Neural cell (in vitro differentiated cells): Measurements from ENCODE around the gene SDK1. TPM values are rescaled to one million over a fixed set of nuclear protein-coding genes. Genes with fewer than 3 reads are reported as not detected.

Experiments
- H2AFZ ChIP-seq: fragments of 200-600, 300-800 bp; sonication (generic), shearing (Covaris generic); 2 replicates; pipeline ENCODE4 v1.6.0; 2014; ENCODE audit warnings: low read depth, mild to moderate bottlenecking, antibody characterized with exemption, low read length, moderate library complexity
- H3F3A ChIP-seq: fragments of 200-600 bp; shearing (Covaris generic); 2 replicates; pipeline ENCODE4 v1.6.1; 2016; ENCODE audit warnings: mild to moderate bottlenecking, moderate library complexity, mixed read lengths, antibody characterized with exemption, low read length; ENCODE audit not compliant: insufficient read depth, poor library complexity, severe bottlenecking
- H3K27ac ChIP-seq: fragments of 200-600, 300-800 bp; sonication (generic), shearing (Covaris generic); 2 replicates; pipeline ENCODE4 v1.5.1; 2014; ENCODE audit warnings: mild to moderate bottlenecking, low read length, moderate library complexity
- H3K27me3 ChIP-seq: fragments of 300-800, 200-600 bp; sonication (generic), shearing (Covaris generic); 2 replicates; pipeline ENCODE4 v1.6.0; 2014; ENCODE audit warnings: mild to moderate bottlenecking, low read depth, low read length, moderate library complexity; ENCODE audit not compliant: insufficient read depth
- H3K36me3 ChIP-seq: fragments of 300-800, 200-600 bp; sonication (generic), shearing (Covaris generic); 2 replicates; pipeline ENCODE4 v1.5.1; 2014; ENCODE audit warnings: mild to moderate bottlenecking, antibody characterized with exemption, low read length, moderate library complexity; ENCODE audit not compliant: insufficient read depth
- H3K4me2 ChIP-seq: fragments of 300-800, 200-600 bp; sonication (generic), shearing (Covaris generic); 2 replicates; pipeline ENCODE4 v1.6.0; 2014; ENCODE audit warnings: mild to moderate bottlenecking, low read length
- H3K4me3 ChIP-seq: fragments of 300-800, 200-600 bp; sonication (generic), shearing (Covaris generic); 2 replicates; pipeline ENCODE4 v1.5.1; 2014; ENCODE audit warnings: mild to moderate bottlenecking, low read length, moderate library complexity
- H3K79me2 ChIP-seq: fragments of 200-600 bp; shearing (Covaris generic); replicated peaks from 2 replicates; pipeline ENCODE4 v1.6.0; 2014; ENCODE audit warnings: mild to moderate bottlenecking, low read length, moderate library complexity; ENCODE audit not compliant: insufficient read depth
- H3K9ac ChIP-seq: fragments of 300-800, 200-600 bp; sonication (generic), shearing (Covaris generic); 2 replicates; pipeline ENCODE4 v1.6.1; 2016; ENCODE audit warnings: mild to moderate bottlenecking, low read length, mixed read lengths
- H3K9me2 ChIP-seq: fragments of 200-600 bp; shearing (Covaris generic); 2 replicates; pipeline ENCODE4 v1.6.1; 2016; ENCODE audit warnings: mild to moderate bottlenecking, low read length, mixed read lengths; ENCODE audit not compliant: insufficient read depth
- H3K9me3 ChIP-seq: fragments of 200-600, 300-800 bp; sonication (generic), shearing (Covaris generic); 2 replicates; pipeline ENCODE4 v1.6.1; 2016; ENCODE audit warnings: mild to moderate bottlenecking, mixed run types, low read length, moderate library complexity, mixed read lengths
- H4K20me1 ChIP-seq: fragments of 200-600 bp; shearing (Covaris generic); 2 replicates; pipeline ENCODE4 v1.6.1; 2016; ENCODE audit warnings: mild to moderate bottlenecking, mixed run types; ENCODE audit not compliant: insufficient read depth
- CTCF ChIP-seq: fragments of 450-650 bp; IDR thresholded peaks from 2 replicates; pipeline ENCODE4 v1.5.1; 2014; ENCODE audit warnings: antibody characterized with exemption, mild to moderate bottlenecking, moderate library complexity; ENCODE audit not compliant: poor library complexity, severe bottlenecking
- EP300 ChIP-seq: fragments of 450-650 bp; conservative IDR thresholded peaks from 2 replicates; pipeline ENCODE4 v1.6.1; 2014; ENCODE audit warnings: antibody characterized with exemption, mild to moderate bottlenecking, moderate library complexity; ENCODE audit not compliant: poor library complexity, severe bottlenecking
- EZH2 ChIP-seq: fragments of 200-600, 300-800 bp; shearing (Covaris generic), sonication (generic); IDR thresholded peaks from 2 replicates; pipeline ENCODE4 v1.6.1; 2014; ENCODE audit warnings: antibody characterized with exemption, low read length, borderline replicate concordance, mild to moderate bottlenecking; ENCODE audit not compliant: insufficient read depth, poor library complexity, severe bottlenecking
- MXI1 ChIP-seq: fragments of 450-650 bp; conservative IDR thresholded peaks from 2 replicates; pipeline ENCODE4 v1.6.1; 2014; ENCODE audit warnings: antibody characterized with exemption, mild to moderate bottlenecking; ENCODE audit not compliant: poor library complexity, severe bottlenecking
- POLR2AphosphoS5 ChIP-seq: IDR thresholded peaks from 2 replicates; pipeline ENCODE4 v1.6.1; 2012
- RAD21 ChIP-seq: fragments of 450-650 bp; conservative IDR thresholded peaks from 2 replicates; pipeline ENCODE4 v1.6.1; 2014; ENCODE audit warnings: antibody characterized with exemption, mild to moderate bottlenecking, moderate library complexity
- REST ChIP-seq: IDR thresholded peaks from 2 replicates; pipeline ENCODE4 v1.6.1; 2012; ENCODE audit warnings: borderline replicate concordance
- SMC3 ChIP-seq: fragments of 450-650 bp; conservative IDR thresholded peaks from 2 replicates; pipeline ENCODE4 v1.6.1; 2014; ENCODE audit warnings: antibody characterized with exemption, mild to moderate bottlenecking, moderate library complexity; ENCODE audit not compliant: poor library complexity
- TAF1 ChIP-seq: IDR thresholded peaks from 2 replicates; pipeline ENCODE4 v1.6.1; 2012; ENCODE audit warnings: low read depth
- polyA plus RNA-seq: library from polyadenylated mRNA; depleted of rRNA; stranded (reverse); fragments of >200 nt; gene quantifications from 2 replicates; pipeline ENCODE4 v1.2.3, GENCODE V29; 2014

The SDK1 gene
- polyA plus RNA-seq, 1 donor from 2014 or later, result 2.7 TPM

- no peak overlapping the region for H3K9ac ChIP-seq
- no peak overlapping the region for H3K4me2 ChIP-seq
- TF ChIP-seq POLR2AphosphoS5 (no peak), SMC3 (no peak), EZH2 (no peak), EP300 (no peak), CTCF (no peak), RAD21 (no peak), TAF1 (no peak), MXI1 (no peak), REST (no peak)
- no peak overlapping the region for H3K4me3 ChIP-seq
- no peak overlapping the region for H3K27ac ChIP-seq
- no peak overlapping the region for H2AFZ ChIP-seq
- no peaks in the 10 kb centered on the region for H3K36me3 ChIP-seq
- H3K9me3 ChIP-seq, result no peaks in the 10 kb centered on the region
- no peaks in the 10 kb centered on the region for H3K79me2 ChIP-seq
- no peaks in the 10 kb centered on the region for H3K9me2 ChIP-seq
- H3F3A ChIP-seq, result no peaks in the 10 kb centered on the region
- H4K20me1 ChIP-seq, result no peaks in the 10 kb centered on the region
- no peaks in the 10 kb centered on the region for H3K27me3 ChIP-seq
Observed at GRCh38 chr7:4202954-4203353, 901.9 kb downstream of the SDK1 start.

- Histone ChIP-seq H3K4me2 (no peak overlapping the region), H3K9ac (no peak overlapping the region), H3K9me3 (no peaks in the 10 kb centered on the region), H3K9me2 (no peaks in the 10 kb centered on the region), H3K27me3 (no peaks in the 10 kb centered on the region), H3K27ac (no peak overlapping the region), H3K79me2 (no peaks in the 10 kb centered on the region), H2AFZ (no peak overlapping the region), H3K36me3 (no peaks in the 10 kb centered on the region), H3F3A (no peaks in the 10 kb centered on the region), H3K4me3 (no peak overlapping the region), H4K20me1 (no peaks in the 10 kb centered on the region)
- TF ChIP-seq SMC3 (no peak), REST (no peak), TAF1 (no peak), EP300 (no peak), CTCF (no peak), MXI1 (no peak), POLR2AphosphoS5 (no peak), RAD21 (no peak), EZH2 (no peak)
Observed at GRCh38 chr7:4203626-4204512, 902.8 kb downstream of the SDK1 start.
